ENCODE data around the gene XYLT1. TPM values are rescaled to one million over a fixed set of nuclear protein-coding genes. Genes with fewer than 3 reads are reported as not detected.
A peak's percentile ranks its signal among the peaks of the same experiment; 100 is the strongest.

Gene XYLT1
- total RNA-seq, 1 donor from 2014 or later, result 14.5 TPM

- no peak for DNase-seq
These were observed 67.5 kb downstream of the XYLT1 start for GRCh38 chr16:17403156-17403809.

GRCh38 chr16:17397499-17397891 is 73.3 kb downstream of the XYLT1 start:
- no peak for DNase-seq

GRCh38 chr16:17396762-17397498 is 73.8 kb downstream of the XYLT1 start:
- DNase-seq, result peak; percentile 65

- peak; percentile 53 for DNase-seq
These were observed 74.8 kb downstream of the XYLT1 start for GRCh38 chr16:17395849-17396480.

GRCh38 chr16:17392857-17393692 is 77.7 kb downstream of the XYLT1 start:
- DNase-seq, result no peak

- no peak for DNase-seq
These were observed 78.5 kb downstream of the XYLT1 start for GRCh38 chr16:17392127-17392856.

- no peak for DNase-seq
These were observed 79.0 kb downstream of the XYLT1 start for GRCh38 chr16:17391715-17392114.

- DNase-seq, result no peak
These were observed 81.4 kb downstream of the XYLT1 start for GRCh38 chr16:17389384-17389783.

- DNase-seq, result no peak
These were observed 83.5 kb downstream of the XYLT1 start for GRCh38 chr16:17387256-17387655.

- no peak for DNase-seq
These were observed 84.5 kb downstream of the XYLT1 start for GRCh38 chr16:17386229-17386628.

- no peak for DNase-seq
These were observed 86.3 kb downstream of the XYLT1 start for GRCh38 chr16:17384471-17384870.

- DNase-seq, result no peak
These were observed 87.6 kb downstream of the XYLT1 start for GRCh38 chr16:17382949-17383863.

GRCh38 chr16:17382514-17382913 is 88.2 kb downstream of the XYLT1 start:
- DNase-seq, result no peak

GRCh38 chr16:17381784-17382183 is 89.0 kb downstream of the XYLT1 start:
- DNase-seq, result no peak

- no peak for DNase-seq
These were observed 90.1 kb downstream of the XYLT1 start for GRCh38 chr16:17380613-17381012.

- DNase-seq, result peak; percentile 76
These were observed 91.6 kb downstream of the XYLT1 start for GRCh38 chr16:17379121-17379571.

- peak; percentile 69 for DNase-seq
These were observed 93.1 kb downstream of the XYLT1 start for GRCh38 chr16:17377360-17378324.

GRCh38 chr16:17375461-17376304 is 95.1 kb downstream of the XYLT1 start:
- no peak for DNase-seq

All from tongue (tissue), 2 donors.